ENCODE data around the gene RNF31.
"Not testable (repeated sequence)": the region's sequence is repeated elsewhere in the genome, so short reads cannot be mapped to it uniquely, and the experiment has no call there.

The RNF31 gene

DNA sequence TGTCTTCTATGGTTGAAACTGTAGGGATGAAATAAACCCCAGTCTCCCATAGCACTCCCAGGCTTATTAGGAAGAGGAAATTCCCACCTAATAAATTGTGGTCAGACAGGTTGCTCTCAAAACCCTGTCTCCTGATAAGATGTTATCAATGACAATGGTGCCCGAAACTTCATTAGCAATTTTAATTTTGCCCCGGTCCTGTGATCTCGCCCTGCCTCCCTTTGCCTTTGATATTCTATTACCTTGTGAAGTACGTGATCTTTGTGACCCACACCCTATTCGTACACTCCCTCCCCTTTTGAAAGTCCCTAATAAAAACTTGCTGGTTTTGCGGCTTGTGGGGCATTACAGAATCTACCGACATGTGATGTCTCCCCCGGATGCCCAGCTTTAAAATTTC lies 55.2 kb downstream of the RNF31 start:
- DNase-seq (ENCODE audit: low read depth): not testable (repeated sequence)

- DNase-seq (ENCODE audit: low read depth): not testable (repeated sequence)
Observed at GRCh38 chr14:24203249-24203886, 56.1 kb downstream of the RNF31 start.

DNA sequence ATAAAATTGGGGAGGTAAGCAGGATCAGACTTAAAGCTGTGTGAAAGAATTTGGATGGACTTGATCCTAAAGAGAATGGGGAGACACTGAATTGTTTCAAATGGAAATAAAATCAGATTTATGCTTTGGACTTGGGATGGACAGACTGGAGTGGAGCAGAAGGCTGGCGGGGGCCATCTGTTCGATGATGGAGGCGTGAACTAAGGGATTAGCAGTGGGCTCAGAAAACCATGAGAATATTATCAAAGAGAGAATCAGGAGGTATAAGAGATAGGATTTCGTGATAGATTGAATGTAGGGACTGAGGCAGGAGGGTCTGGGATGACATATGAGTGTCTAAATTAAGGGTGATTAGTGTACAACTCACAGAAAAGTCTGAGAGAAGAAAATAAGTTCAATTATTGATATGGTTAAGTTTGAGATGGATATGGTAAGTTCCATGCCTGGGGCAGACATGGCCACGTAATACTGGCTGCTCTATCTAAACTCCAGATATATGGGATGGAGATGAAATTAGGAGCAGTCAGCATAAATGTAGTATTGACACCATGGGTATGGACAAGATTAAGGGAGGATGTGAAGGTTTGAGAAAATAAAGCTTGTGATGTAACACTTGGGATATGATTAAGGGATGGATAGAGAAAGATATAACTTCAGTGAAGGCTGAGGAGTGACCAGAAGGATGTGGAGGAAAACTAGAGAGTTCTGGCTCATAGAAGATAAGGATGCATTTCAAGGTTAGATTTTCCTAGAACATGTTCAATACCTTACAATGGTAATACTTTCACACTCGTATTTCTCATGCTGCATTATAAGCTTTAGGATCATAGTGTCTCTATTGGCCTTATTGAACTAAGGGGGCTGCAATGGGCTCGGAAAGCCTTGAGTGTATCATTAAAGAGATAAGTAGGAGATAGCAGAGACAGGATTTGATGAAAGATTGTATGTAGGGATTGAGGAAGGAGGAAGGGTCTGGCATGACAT lies 57.2 kb downstream of the RNF31 start:
- DNase-seq (ENCODE audit: low read depth): no peak

DNA sequence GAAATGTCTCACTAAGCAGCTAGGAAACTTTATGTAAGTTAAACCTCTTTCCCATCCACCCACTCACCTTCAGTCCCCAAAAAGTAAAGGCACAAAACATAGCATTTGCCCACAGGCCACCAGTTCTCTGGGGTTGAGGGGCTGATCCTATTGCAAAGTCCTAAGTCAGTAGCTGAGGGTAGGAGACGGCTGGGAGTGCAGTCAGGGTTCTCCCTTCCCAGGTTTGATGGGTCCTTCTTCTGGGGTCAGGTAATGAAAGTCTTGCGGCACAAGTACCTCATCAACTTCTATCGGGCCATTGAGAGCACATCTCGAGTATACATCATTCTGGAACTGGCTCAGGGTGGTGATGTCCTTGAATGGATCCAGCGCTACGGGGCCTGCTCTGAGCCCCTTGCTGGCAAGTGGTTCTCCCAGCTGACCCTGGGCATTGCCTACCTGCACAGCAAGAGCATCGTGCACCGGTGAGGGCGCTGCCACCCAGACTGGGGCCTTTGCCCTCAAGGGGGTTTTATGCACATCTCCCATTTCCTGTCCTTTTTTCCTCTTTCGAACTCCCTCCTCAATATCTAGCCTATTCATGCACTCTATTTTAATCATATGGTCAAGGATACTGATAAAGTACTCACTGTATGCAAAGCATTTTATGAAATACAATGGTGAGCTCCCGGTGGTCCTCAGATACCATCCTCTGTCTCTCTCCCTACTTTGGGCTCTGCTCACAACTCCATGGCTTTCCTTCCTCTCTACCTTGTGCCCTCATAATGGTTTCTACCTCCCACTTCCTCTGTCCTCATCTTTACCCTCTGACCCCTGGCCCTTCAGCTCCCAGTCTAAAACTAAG lies 59.2 kb downstream of the RNF31 start:
- no peak for DNase-seq (ENCODE audit: low read depth)

DNA sequence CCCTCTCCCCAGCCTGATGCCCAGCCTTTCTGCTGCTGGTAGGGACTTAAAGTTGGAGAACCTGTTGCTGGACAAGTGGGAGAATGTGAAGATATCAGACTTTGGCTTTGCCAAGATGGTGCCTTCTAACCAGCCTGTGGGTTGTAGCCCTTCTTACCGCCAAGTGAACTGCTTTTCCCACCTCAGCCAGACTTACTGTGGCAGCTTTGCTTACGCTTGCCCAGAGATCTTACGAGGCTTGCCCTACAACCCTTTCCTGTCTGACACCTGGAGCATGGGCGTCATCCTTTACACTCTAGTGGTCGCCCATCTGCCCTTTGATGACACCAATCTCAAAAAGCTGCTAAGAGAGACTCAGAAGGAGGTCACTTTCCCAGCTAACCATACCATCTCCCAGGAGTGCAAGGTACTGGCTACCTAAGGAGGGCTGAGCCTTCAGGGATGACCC lies 59.8 kb downstream of the RNF31 start:
- no peak for DNase-seq (ENCODE audit: low read depth)

DNA sequence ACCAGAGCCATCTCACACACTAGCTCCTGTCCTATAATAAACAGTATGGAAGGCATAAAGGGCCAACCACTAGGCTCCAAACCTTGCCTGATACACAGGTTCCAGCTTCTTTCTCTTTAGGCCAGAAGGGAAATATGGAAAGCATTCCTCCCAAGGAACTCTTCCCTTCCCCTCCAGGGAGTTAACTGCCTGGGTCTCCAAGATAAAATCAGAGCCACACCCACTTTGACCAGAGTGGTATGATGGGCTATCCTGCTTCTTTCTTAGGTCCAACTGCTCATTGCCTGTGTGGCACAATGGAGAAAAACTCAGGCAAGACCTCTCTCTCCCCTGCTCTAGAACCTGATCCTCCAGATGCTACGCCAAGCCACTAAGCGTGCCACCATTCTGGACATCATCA lies 60.3 kb downstream of the RNF31 start:
- DNase-seq (ENCODE audit: low read depth): no peak
